ENCODE data around the gene GALNT4. TPM values are rescaled to one million over a fixed set of nuclear protein-coding genes. Genes with fewer than 3 reads are reported as not detected.

The GALNT4 gene
- total and polyA plus RNA-seq, 2 of the 13 experiments (the other 11 are each of a cell fraction or from before 2014, with no cell fraction given) = 4.9 to 6.8 TPM

DNA sequence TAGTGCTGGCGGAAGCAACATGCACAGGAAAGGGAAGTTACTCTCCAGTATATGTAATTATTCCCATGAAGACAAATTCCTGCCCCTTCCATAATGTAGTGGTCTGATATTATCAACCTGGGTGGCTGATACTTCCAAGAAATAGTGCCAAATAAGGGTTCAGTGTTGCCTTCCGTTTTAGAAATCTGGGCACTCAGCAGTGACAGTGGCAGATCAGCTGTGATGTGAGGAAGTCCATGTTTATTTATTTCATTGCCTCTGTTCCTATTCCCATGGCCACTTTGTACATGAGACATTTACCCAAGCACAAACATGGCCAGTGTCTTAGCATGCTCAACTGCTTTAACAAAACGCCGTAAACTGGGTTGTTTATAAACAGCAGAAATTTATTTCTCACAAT is 21.6 kb upstream of the GALNT4 start:
- in situ Hi-C loops (cut with HindIII; ENCODE audit: extremely low pct_ligation_motif_present, low pct_unique_long_range_greater_than_20kb) = loop anchor here (10.0 to 25.0 kb wide), 2 partner anchors 159 to 416 kb away; partner anchors contain the start of gene ATP2B1
- intact Hi-C loops (cut with micrococcal nuclease; ENCODE audit: unreplicated experiment) = no loop called here
- TF ChIP-seq, protein P1, sequence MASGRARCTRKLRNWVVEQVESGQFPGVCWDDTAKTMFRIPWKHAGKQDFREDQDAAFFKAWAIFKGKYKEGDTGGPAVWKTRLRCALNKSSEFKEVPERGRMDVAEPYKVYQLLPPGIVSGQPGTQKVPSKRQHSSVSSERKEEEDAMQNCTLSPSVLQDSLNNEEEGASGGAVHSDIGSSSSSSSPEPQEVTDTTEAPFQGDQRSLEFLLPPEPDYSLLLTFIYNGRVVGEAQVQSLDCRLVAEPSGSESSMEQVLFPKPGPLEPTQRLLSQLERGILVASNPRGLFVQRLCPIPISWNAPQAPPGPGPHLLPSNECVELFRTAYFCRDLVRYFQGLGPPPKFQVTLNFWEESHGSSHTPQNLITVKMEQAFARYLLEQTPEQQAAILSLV (CRISPR knock-in tag; IDR thresholded peaks at IDR 0.05; ENCODE audit: borderline replicate concordance) = no peak
- TF ChIP-seq, protein P2, sequence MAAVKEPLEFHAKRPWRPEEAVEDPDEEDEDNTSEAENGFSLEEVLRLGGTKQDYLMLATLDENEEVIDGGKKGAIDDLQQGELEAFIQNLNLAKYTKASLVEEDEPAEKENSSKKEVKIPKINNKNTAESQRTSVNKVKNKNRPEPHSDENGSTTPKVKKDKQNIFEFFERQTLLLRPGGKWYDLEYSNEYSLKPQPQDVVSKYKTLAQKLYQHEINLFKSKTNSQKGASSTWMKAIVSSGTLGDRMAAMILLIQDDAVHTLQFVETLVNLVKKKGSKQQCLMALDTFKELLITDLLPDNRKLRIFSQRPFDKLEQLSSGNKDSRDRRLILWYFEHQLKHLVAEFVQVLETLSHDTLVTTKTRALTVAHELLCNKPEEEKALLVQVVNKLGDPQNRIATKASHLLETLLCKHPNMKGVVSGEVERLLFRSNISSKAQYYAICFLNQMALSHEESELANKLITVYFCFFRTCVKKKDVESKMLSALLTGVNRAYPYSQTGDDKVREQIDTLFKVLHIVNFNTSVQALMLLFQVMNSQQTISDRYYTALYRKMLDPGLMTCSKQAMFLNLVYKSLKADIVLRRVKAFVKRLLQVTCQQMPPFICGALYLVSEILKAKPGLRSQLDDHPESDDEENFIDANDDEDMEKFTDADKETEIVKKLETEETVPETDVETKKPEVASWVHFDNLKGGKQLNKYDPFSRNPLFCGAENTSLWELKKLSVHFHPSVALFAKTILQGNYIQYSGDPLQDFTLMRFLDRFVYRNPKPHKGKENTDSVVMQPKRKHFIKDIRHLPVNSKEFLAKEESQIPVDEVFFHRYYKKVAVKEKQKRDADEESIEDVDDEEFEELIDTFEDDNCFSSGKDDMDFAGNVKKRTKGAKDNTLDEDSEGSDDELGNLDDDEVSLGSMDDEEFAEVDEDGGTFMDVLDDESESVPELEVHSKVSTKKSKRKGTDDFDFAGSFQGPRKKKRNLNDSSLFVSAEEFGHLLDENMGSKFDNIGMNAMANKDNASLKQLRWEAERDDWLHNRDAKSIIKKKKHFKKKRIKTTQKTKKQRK (IDR thresholded peaks at IDR 0.05; ENCODE audit: low read length) = no peak
- TF ChIP-seq ZNF251 (CRISPR knock-in tag; IDR thresholded peaks at IDR 0.05) (no peak), TOE1 (CRISPR knock-in tag; IDR thresholded peaks at IDR 0.05) (no peak), PCBP1 (IDR thresholded peaks at IDR 0.05; ENCODE audit: borderline replicate concordance, low read depth, low read length) (no peak), SMAD1 (CRISPR knock-in tag; IDR thresholded peaks at IDR 0.05; ENCODE audit: borderline replicate concordance, low read depth) (no peak), PAWR (CRISPR knock-in tag; IDR thresholded peaks at IDR 0.05; ENCODE audit: borderline replicate concordance) (no peak), KDM2A (CRISPR knock-in tag; IDR thresholded peaks at IDR 0.05; ENCODE audit: borderline replicate concordance, low read depth) (no peak), MED1 (CRISPR knock-in tag; IDR thresholded peaks at IDR 0.05) (no peak), HDAC1 (CRISPR knock-in tag; IDR thresholded peaks at IDR 0.05) (no peak), RFXAP (CRISPR knock-in tag; IDR thresholded peaks at IDR 0.05; ENCODE audit: borderline replicate concordance) (no peak)
- TF ChIP-seq, protein P3, sequence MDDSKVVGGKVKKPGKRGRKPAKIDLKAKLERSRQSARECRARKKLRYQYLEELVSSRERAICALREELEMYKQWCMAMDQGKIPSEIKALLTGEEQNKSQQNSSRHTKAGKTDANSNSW (CRISPR knock-in tag; IDR thresholded peaks at IDR 0.05; ENCODE audit: borderline replicate concordance) = no peak
- TF ChIP-seq, protein P4, sequence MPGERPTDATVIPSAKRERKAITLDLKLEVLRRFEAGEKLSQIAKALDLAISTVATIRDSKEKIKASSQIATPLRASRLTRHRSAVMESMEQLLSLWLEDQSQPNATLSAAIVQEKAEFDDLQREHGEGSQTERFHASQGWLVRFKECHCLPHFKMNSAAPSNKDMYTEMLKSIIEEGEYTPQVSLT (CRISPR knock-in tag; IDR thresholded peaks at IDR 0.05; ENCODE audit: borderline replicate concordance, low read depth) = no peak
- TF ChIP-seq, protein P5, sequence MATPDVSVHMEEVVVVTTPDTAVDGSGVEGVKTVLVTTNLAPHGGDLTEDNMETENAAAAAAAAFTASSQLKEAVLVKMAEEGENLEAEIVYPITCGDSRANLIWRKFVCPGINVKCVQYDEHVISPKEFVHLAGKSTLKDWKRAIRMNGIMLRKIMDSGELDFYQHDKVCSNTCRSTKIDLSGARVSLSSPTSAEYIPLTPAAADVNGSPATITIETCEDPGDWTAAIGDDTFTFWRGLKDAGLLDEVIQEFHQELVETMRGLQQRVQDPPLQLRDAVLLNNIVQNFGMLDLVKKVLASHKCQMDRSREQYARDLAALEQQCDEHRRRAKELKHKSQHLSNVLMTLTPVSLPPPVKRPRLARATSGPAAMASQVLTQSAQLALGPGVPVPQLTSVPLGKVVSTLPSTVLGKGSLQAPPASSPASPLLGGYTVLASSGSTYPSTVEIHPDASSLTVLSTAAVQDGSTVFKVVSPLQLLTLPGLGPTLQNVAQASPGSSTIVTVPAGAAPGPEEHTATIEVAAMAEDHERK (CRISPR knock-in tag; IDR thresholded peaks at IDR 0.05; ENCODE audit: low read depth) = no peak
- TF ChIP-seq, protein P6, sequence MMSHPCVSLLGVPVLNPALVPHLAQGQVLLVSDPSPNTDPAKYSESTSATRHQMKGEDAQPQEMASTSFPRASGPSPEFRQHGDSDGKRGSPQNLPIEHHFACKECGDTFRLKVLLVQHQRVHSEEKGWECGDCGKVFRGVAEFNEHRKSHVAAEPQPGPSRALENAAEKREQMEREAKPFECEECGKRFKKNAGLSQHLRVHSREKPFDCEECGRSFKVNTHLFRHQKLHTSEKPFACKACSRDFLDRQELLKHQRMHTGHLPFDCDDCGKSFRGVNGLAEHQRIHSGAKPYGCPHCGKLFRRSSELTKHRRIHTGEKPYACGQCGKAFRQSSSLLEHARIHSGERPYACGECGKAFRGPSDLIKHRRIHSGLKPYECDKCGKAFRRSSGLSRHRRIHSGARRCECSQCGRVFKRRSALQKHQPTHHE (CRISPR knock-in tag; IDR thresholded peaks at IDR 0.05; ENCODE audit: borderline replicate concordance) = no peak
- CTCF ChIA-PET (ENCODE audit: low intra/inter-chr PET ratio, low total read pairs) = no interaction called here
- H3K27ac ChIP-seq (ENCODE audit: extremely low read length, insufficient read depth, low read length) = no peak overlapping the region
- no peaks in the 10 kb centered on the region for H3K27me3 ChIP-seq (ENCODE audit: control insufficient read depth in 1 of 2, insufficient read depth in 2 of 2, low read length in 2 of 2)
- WGBS (ENCODE audit: low lambda C conversion rate) = 88% methylated on average over 4 of the region's 4 CpGs
- FAIRE-seq (no peak), DNase-seq (ENCODE audit: low spot score) (no peak), ATAC-seq (no peak)
- no peaks in the 10 kb centered on the region for H3K79me2 ChIP-seq (ENCODE audit: insufficient read depth, low read length)
- H4K20me1 ChIP-seq (ENCODE audit: insufficient read depth, low read length) = no peaks in the 10 kb centered on the region; the same call in 1 of the 2 replicates
- H3K4me2 ChIP-seq (ENCODE audit: low read depth, low read length) = no peak overlapping the region
- POLR2A ChIA-PET = no interaction called here
- BruUV-seq (replicated peaks) = no TSS peak
- no peak overlapping the region for H3K4me3 ChIP-seq (replicated peaks in 1 of 3; ENCODE audit: insufficient read depth in 1 of 3, low read depth in 2 of 3, low read length in 3 of 3)
- H3K4me1 ChIP-seq (ENCODE audit: insufficient read depth, low read length) = peaks cover 11% of the 10 kb centered on the region
- no peak overlapping the region for H2AFZ ChIP-seq (ENCODE audit: low read length)
- H3K36me3 ChIP-seq (replicated peaks in 1 of 2; ENCODE audit: control insufficient read depth in 1 of 2, insufficient read depth in 2 of 2, low read length in 2 of 2) = no peaks in the 10 kb centered on the region
- H3K9me3 ChIP-seq (ENCODE audit: low read length) = no peaks in the 10 kb centered on the region
- H3K9ac ChIP-seq (ENCODE audit: insufficient read depth, low read depth, low read length) = no peak overlapping the region
